ENCODE data around the gene CDRT15.

Gene CDRT15

GRCh38 chr17:14201988-14202380, 34.7 kb downstream of the CDRT15 start:
- H3K4me1 ChIP-seq: no peaks in the 10 kb centered on the region
- H3K9me3 ChIP-seq: no peaks in the 10 kb centered on the region
- H3K36me3 ChIP-seq: peaks cover 0 to 19% (median 15%) of the 10 kb centered on the region in 3 donors
- H3K27me3 ChIP-seq: no peaks in the 10 kb centered on the region
- no peak for DNase-seq
- intact Hi-C loops (cut with DNase I; ENCODE audit: low total_unique reads): no loop called here
- no peak for TF ChIP-seq CTCF (IDR thresholded peaks at IDR 0.05)
- no peak overlapping the region for H3K4me3 ChIP-seq
- H3K27ac ChIP-seq: no peak overlapping the region

- no peaks in the 10 kb centered on the region for H3K9me3 ChIP-seq
- no peak for TF ChIP-seq CTCF (IDR thresholded peaks at IDR 0.05)
- intact Hi-C loops (cut with DNase I; ENCODE audit: low total_unique reads): no loop called here
- H3K4me3 ChIP-seq: no peak overlapping the region
- DNase-seq: no peak
- no peak overlapping the region for H3K27ac ChIP-seq
- H3K27me3 ChIP-seq: no peaks in the 10 kb centered on the region
- H3K36me3 ChIP-seq: peaks cover 0 to 19% (median 9%) of the 10 kb centered on the region in 3 donors
- no peaks in the 10 kb centered on the region for H3K4me1 ChIP-seq
These were observed 35.4 kb downstream of the CDRT15 start for GRCh38 chr17:14201021-14201987.

GRCh38 chr17:14200354-14200753, 36.3 kb downstream of the CDRT15 start:
- no peak for TF ChIP-seq CTCF (IDR thresholded peaks at IDR 0.05)
- H3K27me3 ChIP-seq: no peaks in the 10 kb centered on the region
- H3K9me3 ChIP-seq: no peaks in the 10 kb centered on the region
- no peaks in the 10 kb centered on the region for H3K4me1 ChIP-seq
- intact Hi-C loops (cut with DNase I; ENCODE audit: low total_unique reads): no loop called here
- peaks cover 0 to 19% (median 5%) of the 10 kb centered on the region in 3 donors for H3K36me3 ChIP-seq
- DNase-seq: no peak
- no peak overlapping the region for H3K27ac ChIP-seq
- H3K4me3 ChIP-seq: no peak overlapping the region

- no peaks in the 10 kb centered on the region for H3K9me3 ChIP-seq
- H3K4me1 ChIP-seq: no peaks in the 10 kb centered on the region
- no peak for TF ChIP-seq CTCF (IDR thresholded peaks at IDR 0.05)
- intact Hi-C loops (cut with DNase I; ENCODE audit: low total_unique reads): no loop called here
- no peak for DNase-seq
- peaks cover 0 to 19% (median 5%) of the 10 kb centered on the region in 3 donors for H3K36me3 ChIP-seq
- H3K27me3 ChIP-seq: no peaks in the 10 kb centered on the region
- no peak overlapping the region for H3K27ac ChIP-seq
- no peak overlapping the region for H3K4me3 ChIP-seq
These were observed 37.1 kb downstream of the CDRT15 start for GRCh38 chr17:14199601-14200000.

GRCh38 chr17:14198575-14198974, 38.1 kb downstream of the CDRT15 start:
- peaks cover 0 to 19% (median 5%) of the 10 kb centered on the region in 3 donors for H3K36me3 ChIP-seq
- no peak overlapping the region for H3K27ac ChIP-seq
- TF ChIP-seq CTCF (IDR thresholded peaks at IDR 0.05): no peak
- no peaks in the 10 kb centered on the region for H3K9me3 ChIP-seq
- no peaks in the 10 kb centered on the region for H3K4me1 ChIP-seq
- intact Hi-C loops (cut with DNase I; ENCODE audit: low total_unique reads): no loop called here
- no peaks in the 10 kb centered on the region for H3K27me3 ChIP-seq
- no peak overlapping the region for H3K4me3 ChIP-seq
- DNase-seq: no peak

All from tibial artery (tissue), 4 donors.